DND-41 (cell line): ENCODE measurements around the gene MCTP1.

Source experiments
- CTCF ChIP-seq: IDR thresholded peaks from 2 replicates; pipeline ENCODE4 v1.5.1; 2012; ENCODE audit warnings: borderline replicate concordance, low read length, moderate library complexity, mild to moderate bottlenecking; ENCODE audit not compliant: poor library complexity, severe bottlenecking; ENCODE audit errors: extremely low read depth
- EZH2 ChIP-seq: IDR thresholded peaks from 3 replicates; pipeline ENCODE4 v1.6.1; 2012; ENCODE audit warnings: borderline replicate concordance, low read depth, mild to moderate bottlenecking, moderate library complexity, low read length, inconsistent platforms; ENCODE audit not compliant: severe bottlenecking

DNA sequence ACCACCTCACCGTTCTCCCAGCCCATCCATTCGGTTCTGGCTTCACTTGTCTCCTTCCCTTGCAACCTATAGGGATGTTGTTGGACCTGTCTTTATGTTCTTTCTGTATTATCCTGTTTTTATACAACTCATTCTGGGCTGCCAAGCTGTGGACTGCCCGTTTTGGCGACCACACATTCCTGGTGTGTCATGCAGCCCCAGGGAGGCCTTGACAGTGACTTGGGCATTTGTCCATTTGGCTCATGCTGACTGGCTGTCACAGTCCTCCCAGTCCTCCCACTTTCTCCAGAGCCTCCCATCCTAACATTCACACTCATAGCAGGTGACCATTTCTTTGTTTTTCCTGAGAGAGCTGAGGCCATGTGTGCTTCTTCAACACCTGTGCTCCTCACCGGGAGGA lies 530.1 kb downstream of the MCTP1 start:
- TF ChIP-seq CTCF: no peak
- no peak for TF ChIP-seq EZH2
